HG02852 (cell line): ENCODE measurements around the gene ENTREP3.
"Not testable (repeated sequence)": the region's sequence is repeated elsewhere in the genome, so short reads cannot be mapped to it uniquely, and the experiment has no call there.

Source experiments
- ATAC-seq: cut with Tn5 transposase; IDR thresholded peaks from one replicate; pipeline ENCODE4 v1.9.1; 2021; ENCODE audit warnings: mild to moderate bottlenecking, moderate library complexity; ENCODE audit not compliant: unreplicated experiment

ENTREP3 gene

GRCh38 chr1:155253797-155254196, 1.5 kb downstream of the ENTREP3 start:
- ATAC-seq, result no peak

GRCh38 chr1:155253208-155253607, 2.1 kb downstream of the ENTREP3 start:
- ATAC-seq, result no peak

- ATAC-seq, result no peak
Measured at GRCh38 chr1:155251566-155251965, 3.7 kb downstream of the ENTREP3 start.

- peak; percentile 84 for ATAC-seq
Measured at GRCh38 chr1:155250633-155251449, 4.4 kb downstream of the ENTREP3 start.

- ATAC-seq, result no peak
Measured at GRCh38 chr1:155250246-155250632, 5.0 kb downstream of the ENTREP3 start.

GRCh38 chr1:155247667-155248553, 7.4 kb downstream of the ENTREP3 start:
- no peak for ATAC-seq

GRCh38 chr1:155246796-155247195, 8.5 kb downstream of the ENTREP3 start:
- ATAC-seq, result not testable (repeated sequence)

GRCh38 chr1:155245163-155245524, 10.1 kb downstream of the ENTREP3 start:
- ATAC-seq, result no peak

- ATAC-seq, result peak; percentile 83
Measured at GRCh38 chr1:155244368-155245162, 10.7 kb downstream of the ENTREP3 start.

GRCh38 chr1:155242805-155243358, 12.4 kb downstream of the ENTREP3 start:
- ATAC-seq, result no peak

- no peak for ATAC-seq
Measured at GRCh38 chr1:155241841-155242264, 13.4 kb downstream of the ENTREP3 start.

- no peak for ATAC-seq
Measured at GRCh38 chr1:155241069-155241679, 14.1 kb downstream of the ENTREP3 start.

GRCh38 chr1:155236451-155236850, 18.8 kb downstream of the ENTREP3 start:
- no peak for ATAC-seq

GRCh38 chr1:155235375-155235774, 19.9 kb downstream of the ENTREP3 start:
- not testable (repeated sequence) for ATAC-seq

GRCh38 chr1:155233502-155233901, 21.8 kb downstream of the ENTREP3 start:
- not testable (repeated sequence) for ATAC-seq

GRCh38 chr1:155232001-155232978, 23.0 kb downstream of the ENTREP3 start:
- ATAC-seq, result not testable (repeated sequence)

- ATAC-seq, result not testable (repeated sequence)
Measured at GRCh38 chr1:155231302-155231701, 24.0 kb downstream of the ENTREP3 start.

- no peak for ATAC-seq
Measured at GRCh38 chr1:155228096-155228427, 27.2 kb downstream of the ENTREP3 start.
